ENCODE results near the gene CREB5. TPM values are rescaled to one million over a fixed set of nuclear protein-coding genes. Genes with fewer than 3 reads are reported as not detected.
"Not testable (repeated sequence)": the region's sequence is repeated elsewhere in the genome, so short reads cannot be mapped to it uniquely, and the experiment has no call there.

The CREB5 gene
- total RNA-seq, 4 donors from 2014 or later: 6.6 to 18.6 (median 12.6) TPM

GRCh38 chr7:28608731-28609130 lies 196.4 kb downstream of the CREB5 start:
- DNase-seq (ENCODE audit: extremely low spot score): no peak
- Histone ChIP-seq H3K36me3 (no peaks in the 10 kb centered on the region), H3K4me3 (no peak overlapping the region), H3K27ac (replicated peaks in 1 of 4) (no peak overlapping the region), H3K9me3 (no peaks in the 10 kb centered on the region), H3K27me3 (no peaks in the 10 kb centered on the region), H3K4me1 (peaks cover 9 to 22% (median 19%) of the 10 kb centered on the region in 4 donors)
- TF ChIP-seq POLR2A (IDR thresholded peaks at IDR 0.05; ENCODE audit: low read depth): no peak
- TF ChIP-seq EP300 (IDR thresholded peaks at IDR 0.05): no peak
- TF ChIP-seq POLR2AphosphoS5 (IDR thresholded peaks at IDR 0.05): no peak
- no peak for TF ChIP-seq CTCF (IDR thresholded peaks at IDR 0.05)
- intact Hi-C loops (cut with DNase I): no loop called here
- 65% methylated on average over 3 of the region's 3 CpGs for WGBS

GRCh38 chr7:28609608-28610007 lies 197.3 kb downstream of the CREB5 start:
- intact Hi-C loops (cut with DNase I): no loop called here
- Histone ChIP-seq H3K9me3 (no peaks in the 10 kb centered on the region), H3K36me3 (no peaks in the 10 kb centered on the region), H3K27me3 (no peaks in the 10 kb centered on the region), H3K4me3 (no peak overlapping the region), H3K4me1 (peaks cover 9 to 22% (median 19%) of the 10 kb centered on the region in 4 donors), H3K27ac (replicated peaks in 1 of 4) (no peak overlapping the region)
- TF ChIP-seq POLR2A (IDR thresholded peaks at IDR 0.05; ENCODE audit: low read depth): no peak
- TF ChIP-seq CTCF (IDR thresholded peaks at IDR 0.05): no peak
- TF ChIP-seq POLR2AphosphoS5 (IDR thresholded peaks at IDR 0.05): no peak
- no peak for TF ChIP-seq EP300 (IDR thresholded peaks at IDR 0.05)
- WGBS: 61% methylated on average over 3 of the region's 3 CpGs
- no peak for DNase-seq (ENCODE audit: extremely low spot score)

- H3K27ac ChIP-seq (replicated peaks in 1 of 4); H3K36me3 ChIP-seq; H3K9me3 ChIP-seq; H3K27me3 ChIP-seq; DNase-seq (ENCODE audit: extremely low spot score); H3K4me3 ChIP-seq; intact Hi-C loops (cut with DNase I): not testable (repeated sequence)
- WGBS: 94% methylated on average over 4 of the region's 4 CpGs
- peaks cover 9 to 22% (median 17%) of the 10 kb centered on the region in 4 donors for H3K4me1 ChIP-seq
Observed at GRCh38 chr7:28611399-28611897, 199.1 kb downstream of the CREB5 start.

GRCh38 chr7:28613262-28613661 lies 200.9 kb downstream of the CREB5 start:
- Histone ChIP-seq H3K4me3 (no peak overlapping the region), H3K27ac (replicated peaks in 1 of 4) (no peak overlapping the region), H3K36me3 (no peaks in the 10 kb centered on the region), H3K27me3 (no peaks in the 10 kb centered on the region), H3K9me3 (no peaks in the 10 kb centered on the region), H3K4me1 (peaks cover 9 to 34% (median 31%) of the 10 kb centered on the region in 4 donors)
- intact Hi-C loops (cut with DNase I): no loop called here
- no peak for TF ChIP-seq CTCF (IDR thresholded peaks at IDR 0.05)
- no peak for TF ChIP-seq EP300 (IDR thresholded peaks at IDR 0.05)
- no peak for TF ChIP-seq POLR2A (IDR thresholded peaks at IDR 0.05; ENCODE audit: low read depth)
- TF ChIP-seq POLR2AphosphoS5 (IDR thresholded peaks at IDR 0.05): no peak
- WGBS: 93% methylated on average over 6 of the region's 6 CpGs
- no peak for DNase-seq (ENCODE audit: extremely low spot score)

- Histone ChIP-seq H3K27me3 (no peaks in the 10 kb centered on the region), H3K9me3 (no peaks in the 10 kb centered on the region), H3K36me3 (no peaks in the 10 kb centered on the region), H3K27ac (replicated peaks in 1 of 4) (no peak overlapping the region), H3K4me1 (peaks cover 0 to 31% (median 26%) of the 10 kb centered on the region in 4 donors), H3K4me3 (no peak overlapping the region)
- intact Hi-C loops (cut with DNase I): no loop called here
- WGBS: 88% methylated on average over 4 of the region's 4 CpGs
- no peak for DNase-seq (ENCODE audit: extremely low spot score)
- TF ChIP-seq POLR2AphosphoS5 (IDR thresholded peaks at IDR 0.05) (no peak), CTCF (IDR thresholded peaks at IDR 0.05) (peak in 1 of 3 experiments; percentile 14)
Observed at GRCh38 chr7:28615091-28615490, 202.8 kb downstream of the CREB5 start.

Measured in esophagus muscularis mucosa (tissue), 4 donors.